Middle frontal gyrus (tissue), 1 donor: ENCODE data around the gene TENM3.
"Not testable (repeated sequence)": the region's sequence is repeated elsewhere in the genome, so short reads cannot be mapped to it uniquely, and the experiment has no call there.

ENCODE experiments used
- DNase-seq: peaks from one replicate; pipeline ENCODE4 v3.0.0-alpha.2; 2015; ENCODE audit warnings: low spot score; ENCODE audit errors: extremely low spot score

Gene TENM3

GRCh38 chr4:182227611-182228010, 15.6 kb upstream of the TENM3 start:
- no peak for DNase-seq

GRCh38 chr4:182228991-182229577, 14.1 kb upstream of the TENM3 start:
- no peak for DNase-seq

GRCh38 chr4:182230256-182230655, 12.9 kb upstream of the TENM3 start:
- DNase-seq: no peak

- no peak for DNase-seq
Observed at GRCh38 chr4:182231080-182231479, 12.1 kb upstream of the TENM3 start.

DNA sequence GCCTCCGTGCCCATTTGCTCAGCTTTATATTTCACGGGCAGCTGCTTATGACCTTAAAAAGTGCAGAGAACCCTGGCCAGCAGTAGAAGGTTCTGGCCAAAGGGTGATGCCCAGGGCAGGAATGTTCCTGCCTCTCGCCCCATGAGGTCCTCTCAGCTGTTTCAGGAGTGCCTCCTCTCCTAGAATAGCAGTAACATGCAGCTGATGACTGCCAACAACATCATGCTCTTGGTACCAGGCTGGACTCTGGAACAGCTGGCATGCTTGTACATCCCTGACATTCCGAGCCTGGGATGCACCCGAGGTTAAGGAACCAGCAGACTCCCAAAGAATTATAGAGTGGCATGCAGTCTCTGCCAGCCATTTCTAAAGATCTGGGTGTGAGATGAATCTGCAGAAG, 11.7 kb upstream of the TENM3 start:
- DNase-seq: no peak

DNA sequence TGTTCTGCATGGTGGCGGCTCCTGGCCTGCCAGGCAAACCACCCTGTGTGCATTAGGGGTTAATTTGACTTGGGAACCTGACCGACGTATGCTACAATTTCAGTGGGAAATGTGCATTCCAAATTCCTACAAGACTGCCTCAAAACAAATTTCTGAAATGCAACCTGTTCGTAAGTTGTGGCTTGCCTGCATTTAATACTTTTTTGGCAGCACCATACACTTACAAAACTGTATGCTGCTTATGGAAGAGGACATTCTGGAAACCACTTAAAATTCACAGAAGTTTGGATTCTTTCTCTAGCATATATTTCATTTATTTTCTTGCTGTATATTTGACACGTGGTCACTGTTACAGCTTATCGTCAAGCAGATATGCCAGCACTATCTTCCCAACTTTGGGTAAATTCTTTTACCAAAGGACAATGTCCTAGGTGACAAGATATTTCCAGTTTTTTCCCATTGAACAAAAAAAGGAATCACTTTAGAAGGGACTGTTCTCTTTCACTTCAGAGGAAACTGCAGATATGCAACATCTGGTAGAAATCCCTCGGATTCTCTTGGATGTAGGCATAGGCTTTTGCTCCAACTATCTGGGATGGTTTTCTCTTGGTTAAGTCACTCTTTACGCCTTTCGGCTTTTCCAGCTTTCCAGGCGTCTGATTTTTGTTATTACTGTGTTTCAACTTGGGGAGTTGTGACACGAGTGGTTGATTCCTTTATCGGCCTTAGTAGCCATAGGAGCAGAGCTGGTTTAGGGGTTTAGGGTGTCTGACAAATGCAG, 9.7 kb upstream of the TENM3 start:
- DNase-seq: no peak

GRCh38 chr4:182235021-182235795, 8.0 kb upstream of the TENM3 start:
- DNase-seq: no peak

DNA sequence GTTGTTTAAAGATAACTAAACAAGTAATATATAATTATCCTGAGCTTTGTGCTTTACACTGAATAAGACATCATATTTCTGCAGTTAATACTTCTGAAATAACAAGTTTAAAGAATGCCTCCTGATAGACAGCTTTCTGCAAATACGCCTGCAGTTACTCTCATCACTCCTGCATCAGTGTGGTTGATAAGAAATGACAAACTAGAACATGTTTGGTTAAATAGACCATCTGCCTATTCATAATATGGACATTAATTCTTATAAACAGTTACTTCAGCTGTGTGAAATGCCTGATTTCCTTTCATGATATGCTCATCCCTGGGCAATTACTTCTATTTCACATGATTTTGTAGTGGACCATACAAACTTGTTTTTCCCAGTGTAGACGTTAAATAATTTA, 7.0 kb upstream of the TENM3 start:
- no peak for DNase-seq

DNA sequence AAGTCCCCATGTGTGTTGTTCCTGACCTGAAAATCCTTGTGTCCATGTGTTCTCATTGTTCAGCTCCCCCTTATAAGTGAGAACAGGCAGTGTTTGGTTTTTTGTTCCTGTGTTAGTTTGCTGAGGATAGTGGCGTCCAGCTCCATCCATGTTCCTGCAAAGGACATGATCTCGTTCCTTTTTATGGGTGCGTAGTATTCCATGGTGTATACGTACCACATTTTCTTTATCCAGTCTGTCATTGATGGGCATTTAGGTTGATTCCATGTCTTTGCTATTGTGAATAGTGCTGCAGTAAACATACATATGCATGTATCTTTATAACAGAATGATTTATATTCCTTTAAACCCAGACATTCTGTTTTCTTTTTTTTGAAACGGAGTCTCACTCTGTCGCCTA, 6.2 kb upstream of the TENM3 start:
- not testable (repeated sequence) for DNase-seq

- no peak for DNase-seq
Observed at GRCh38 chr4:182238355-182238931, 4.8 kb upstream of the TENM3 start.

DNA sequence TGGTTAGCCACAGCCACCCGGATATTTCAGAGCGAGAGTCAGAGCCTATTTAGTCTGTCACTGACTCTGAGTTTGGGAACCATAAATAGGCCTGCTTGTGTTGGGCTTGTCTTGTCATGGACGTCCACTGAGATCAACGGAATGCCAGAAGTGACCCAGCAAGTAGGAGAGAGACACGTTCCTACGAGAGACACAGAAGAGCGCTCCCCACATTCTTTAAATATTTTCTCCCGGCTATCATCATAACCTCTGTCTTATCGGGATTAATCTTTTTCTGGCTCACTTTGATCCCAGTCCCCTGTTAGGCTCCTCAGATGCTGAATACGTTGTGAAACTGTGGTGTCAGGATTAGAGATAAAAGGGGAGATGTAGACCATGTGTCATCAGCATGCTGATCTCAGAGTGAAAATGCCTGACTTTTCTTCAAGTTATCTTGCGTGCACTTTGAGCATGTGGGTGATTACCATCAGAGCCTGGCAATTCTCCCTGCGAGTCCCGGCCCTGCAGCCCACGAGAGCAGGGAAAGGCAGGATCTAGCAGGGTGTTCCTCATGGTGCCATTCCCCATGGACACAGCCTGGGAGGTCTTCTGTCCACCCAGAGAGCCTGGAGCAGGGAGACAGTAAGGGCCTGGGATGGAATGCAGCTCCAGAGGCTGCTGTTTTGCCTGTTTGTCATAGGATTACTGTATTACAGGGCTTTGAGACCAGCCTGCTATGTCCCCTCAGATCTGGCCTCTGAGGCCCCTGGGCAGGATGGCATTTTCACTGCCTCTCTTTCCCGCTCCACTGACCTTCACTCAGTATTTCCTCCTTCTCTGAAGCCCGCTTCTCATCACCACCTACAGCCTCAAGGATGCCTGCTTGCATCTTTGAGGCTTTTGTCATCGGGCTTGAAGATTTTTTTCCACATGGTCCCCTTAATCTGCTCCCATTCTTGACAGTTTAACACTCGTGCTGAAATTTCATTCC, 2.8 kb upstream of the TENM3 start:
- DNase-seq: no peak

DNA sequence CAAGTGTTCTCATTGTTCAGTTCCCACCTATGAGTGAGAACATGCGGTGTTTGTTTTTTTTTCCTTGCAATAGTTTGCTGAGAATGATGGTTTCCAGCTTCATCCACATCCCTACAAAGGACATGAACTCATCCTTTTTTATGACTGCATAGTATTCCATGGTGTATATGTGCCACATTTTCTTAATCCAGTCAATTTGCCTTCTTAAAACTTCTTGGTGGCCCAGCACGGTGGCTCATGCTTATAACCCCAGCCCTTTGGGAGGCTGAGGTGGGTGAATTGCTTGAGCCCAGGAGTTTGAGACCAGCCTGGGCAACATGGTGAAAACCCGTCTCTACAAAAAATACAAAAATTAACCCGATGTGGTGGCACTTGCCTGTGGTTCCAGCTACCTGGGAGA, 942 bp upstream of the TENM3 start:
- not testable (repeated sequence) for DNase-seq

DNA sequence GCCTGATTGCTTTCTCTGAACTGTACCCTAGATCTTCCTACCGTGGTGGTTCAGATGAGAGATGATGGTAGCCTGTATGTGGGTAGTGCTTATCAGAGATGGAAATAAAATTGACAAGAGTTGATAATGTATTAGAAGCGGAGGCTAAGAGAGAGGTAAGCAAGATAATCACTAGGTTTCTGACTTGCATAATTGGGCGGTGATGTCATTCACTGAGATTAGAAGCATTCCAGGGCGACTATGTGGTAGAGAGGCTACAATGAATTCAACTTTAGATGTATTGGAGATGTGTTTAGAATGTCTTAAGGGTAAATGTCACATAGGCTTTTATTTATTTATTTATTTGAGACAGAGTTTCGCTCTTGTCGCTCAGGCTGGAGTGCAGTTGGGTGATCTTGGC, 415 bp upstream of the TENM3 start:
- DNase-seq: no peak

DNA sequence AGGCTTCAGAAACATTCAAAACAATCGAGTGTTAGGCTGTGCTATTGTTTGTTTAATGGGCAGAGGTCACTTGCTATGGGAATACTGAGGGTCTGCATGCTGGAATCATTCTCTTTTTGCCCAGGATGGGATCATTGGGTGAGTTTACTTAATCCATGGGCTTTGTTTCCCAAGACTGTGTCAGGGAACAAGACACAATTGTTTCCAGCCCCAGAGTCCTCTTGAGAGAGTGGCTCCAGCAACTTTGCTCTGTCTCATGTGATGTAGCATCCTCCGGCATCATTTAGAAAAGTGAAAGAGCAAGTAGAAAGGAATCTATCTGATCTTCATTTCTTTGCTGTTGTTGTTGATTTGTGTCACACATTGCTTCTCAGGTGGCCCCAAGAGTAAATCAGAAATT, 1.8 kb downstream of the TENM3 start:
- no peak for DNase-seq

GRCh38 chr4:182245541-182246215, 2.5 kb downstream of the TENM3 start:
- DNase-seq: no peak

DNA sequence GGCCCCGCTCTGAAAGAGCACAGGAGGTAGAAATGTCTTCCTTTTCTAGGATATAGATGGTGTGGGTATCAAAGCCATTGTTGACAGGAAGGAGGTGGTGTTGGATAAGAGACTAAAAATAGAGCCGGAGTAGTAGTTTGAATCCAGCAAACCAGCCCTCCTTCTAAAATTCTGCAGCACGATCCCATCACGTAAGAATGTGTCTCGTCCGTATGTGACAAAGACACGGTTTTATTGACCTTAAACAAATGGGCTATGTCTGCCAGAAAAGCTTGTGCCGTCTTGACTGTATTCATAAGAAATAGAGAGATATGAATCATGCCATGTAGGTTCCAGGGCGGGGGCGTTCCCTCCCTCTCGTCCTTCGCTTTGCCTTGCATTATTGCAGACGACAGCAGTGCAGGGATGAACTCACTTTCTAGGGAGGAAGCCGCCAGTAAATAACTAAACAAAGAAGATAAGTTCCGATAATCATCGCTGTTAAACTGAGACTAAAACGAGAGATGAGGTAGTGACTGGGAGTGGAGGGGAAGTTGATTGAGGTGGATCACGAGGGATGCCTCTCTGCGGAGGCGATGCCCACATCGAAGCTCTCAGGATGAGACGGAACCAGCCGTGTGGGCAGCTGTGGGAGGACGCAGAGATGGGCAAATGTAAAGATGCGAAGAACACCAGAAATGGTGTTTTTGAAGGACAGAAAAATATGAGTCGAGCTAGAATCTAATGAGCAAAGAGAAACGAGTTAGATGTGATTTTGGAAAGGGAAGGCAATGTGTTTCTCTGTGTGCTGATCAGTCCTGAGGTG, 3.4 kb downstream of the TENM3 start:
- DNase-seq: peak; percentile 11

DNA sequence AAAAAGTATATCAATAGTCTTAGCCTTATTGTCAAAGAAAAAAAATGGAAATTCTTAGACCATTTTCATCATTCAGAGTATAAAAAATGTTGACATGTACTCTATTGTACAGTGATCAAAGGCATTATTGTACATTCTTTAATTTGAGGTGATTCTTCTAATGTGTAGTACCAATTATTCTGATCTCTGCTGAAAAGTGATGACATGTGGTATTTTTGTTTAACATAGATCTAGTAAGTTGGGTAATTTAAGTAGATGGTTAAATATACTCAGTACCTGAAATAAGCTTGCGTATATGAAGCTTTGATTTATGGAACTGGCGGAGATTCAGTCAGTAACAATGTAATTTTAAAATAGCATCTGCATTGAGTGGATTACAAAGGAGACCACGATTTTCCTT, 5.1 kb downstream of the TENM3 start:
- no peak for DNase-seq

GRCh38 chr4:182250446-182250845, 7.2 kb downstream of the TENM3 start:
- no peak for DNase-seq

- DNase-seq: no peak
Observed at GRCh38 chr4:182251116-182251515, 7.9 kb downstream of the TENM3 start.

GRCh38 chr4:182252220-182252619, 9.0 kb downstream of the TENM3 start:
- DNase-seq: no peak
